Eye (tissue), 1 donor: ENCODE measurements around the gene LAD1.
A peak's percentile ranks its signal among the peaks of the same experiment; 100 is the strongest.

Experiments used
- DNase-seq: peaks from one replicate; pipeline ENCODE4 v3.0.0-alpha.2; 2015

LAD1 gene

GRCh38 chr1:201360901-201361651 is 38.0 kb downstream of the LAD1 start:
- no peak for DNase-seq

- DNase-seq, result no peak
Measured at GRCh38 chr1:201360486-201360885, 38.6 kb downstream of the LAD1 start.

- DNase-seq, result no peak
Measured at GRCh38 chr1:201359873-201360210, 39.3 kb downstream of the LAD1 start.

- peak; percentile 29 for DNase-seq
Measured at GRCh38 chr1:201359031-201359872, 39.9 kb downstream of the LAD1 start.

GRCh38 chr1:201358596-201358995 is 40.5 kb downstream of the LAD1 start:
- no peak for DNase-seq

- no peak for DNase-seq
Measured at GRCh38 chr1:201357636-201358348, 41.3 kb downstream of the LAD1 start.

- DNase-seq, result no peak
Measured at GRCh38 chr1:201357211-201357610, 41.9 kb downstream of the LAD1 start.

- no peak for DNase-seq
Measured at GRCh38 chr1:201356701-201357100, 42.4 kb downstream of the LAD1 start.

- DNase-seq, result no peak
Measured at GRCh38 chr1:201356236-201356635, 42.9 kb downstream of the LAD1 start.

- DNase-seq, result no peak
Measured at GRCh38 chr1:201355471-201355870, 43.7 kb downstream of the LAD1 start.

GRCh38 chr1:201354901-201355295 is 44.2 kb downstream of the LAD1 start:
- no peak for DNase-seq

- no peak for DNase-seq
Measured at GRCh38 chr1:201354151-201354900, 44.8 kb downstream of the LAD1 start.

GRCh38 chr1:201353186-201353940 is 45.8 kb downstream of the LAD1 start:
- DNase-seq, result no peak

- no peak for DNase-seq
Measured at GRCh38 chr1:201351617-201352016, 47.5 kb downstream of the LAD1 start.

GRCh38 chr1:201350884-201351283 is 48.2 kb downstream of the LAD1 start:
- no peak for DNase-seq

GRCh38 chr1:201350361-201350725 is 48.8 kb downstream of the LAD1 start:
- DNase-seq, result no peak

GRCh38 chr1:201349092-201349491 is 50.0 kb downstream of the LAD1 start:
- DNase-seq, result no peak

GRCh38 chr1:201348211-201348566 is 50.9 kb downstream of the LAD1 start:
- peak; percentile 59 for DNase-seq

- no peak for DNase-seq
Measured at GRCh38 chr1:201347498-201348210, 51.5 kb downstream of the LAD1 start.

- no peak for DNase-seq
Measured at GRCh38 chr1:201346987-201347386, 52.1 kb downstream of the LAD1 start.

- DNase-seq, result peak; percentile 64
Measured at GRCh38 chr1:201346337-201346939, 52.7 kb downstream of the LAD1 start.
